Mucosa of descending colon (tissue), 3 donors: ENCODE results near the gene CISTR. TPM values are rescaled to one million over a fixed set of nuclear protein-coding genes. Genes with fewer than 3 reads are reported as not detected.

Experiments used
- ATAC-seq: fragments of 200-7000 bp; cut with Tn5 transposase; one replicate; pipeline ENCODE4 v1.9.1; 2020; ENCODE audit warnings: mild to moderate bottlenecking, moderate library complexity
- DNase-seq, 3 donors: peaks; one replicate each; pipeline ENCODE4 v3.0.0-alpha.2; 2020
- H3K36me3 ChIP-seq: fragments of 200-600 bp; one replicate; pipeline ENCODE4 v1.8.0; 2021; ENCODE audit warnings: low read depth, mild to moderate bottlenecking
- H3K4me1 ChIP-seq: fragments of 200-600 bp; one replicate; pipeline ENCODE4 v1.8.0; 2021; ENCODE audit warnings: low read depth, mild to moderate bottlenecking
- H3K4me3 ChIP-seq: fragments of 200-600 bp; one replicate; pipeline ENCODE4 v1.8.0; 2021; ENCODE audit warnings: mild to moderate bottlenecking
- H3K9me3 ChIP-seq: fragments of 200-600 bp; one replicate; pipeline ENCODE4 v1.8.0; 2021; ENCODE audit warnings: mild to moderate bottlenecking
- CTCF ChIP-seq: fragments of 200-600 bp; IDR thresholded peaks from one replicate; pipeline ENCODE4 v1.8.0; 2022; ENCODE audit warnings: antibody characterized with exemption, mild to moderate bottlenecking
- intact Hi-C, 2 donors: fragments of 100-400 bp; cut with DNase I in 1 of 2; cut with micrococcal nuclease in 1 of 2; formaldehyde crosslinking; loops; one replicate each; pipeline versions ENCODE4 v1.11.0 to v1.11.1; 2022; cut with DNase I, micrococcal nuclease
- total RNA-seq, 3 donors: library from RNA; stranded (reverse); fragmentation: NEBNext Ultra II Directional in 2 of 3; extraction: Animal tissue kit (Norgen Biotek cat#: 25700) in 2 of 3; gene quantifications; one replicate each; pipeline versions ENCODE4 v1.2.1 to v1.2.4, GENCODE V29; 2021 to 2023
- donor health status: DM: no; HTN: no; CAD: no; lungs with moderate emphysema.
- donor health status: DM: no; HTN: no; CAD: no.
- donor health status: DM: no; HTN: yes; CAD: no.

Gene CISTR
- total RNA-seq, 3 donors from 2014 or later, result not detected

- peaks cover 6% of the 10 kb centered on the region for H3K4me1 ChIP-seq
- intact Hi-C loops, result no loop called here
- TF ChIP-seq CTCF, result no peak
- DNase-seq, result no peak
- ATAC-seq, result no peak
- no peaks in the 10 kb centered on the region for H3K36me3 ChIP-seq
- no peaks in the 10 kb centered on the region for H3K9me3 ChIP-seq
- no peak overlapping the region for H3K4me3 ChIP-seq
Observed at GRCh38 chr12:53736592-53736991, 15.2 kb downstream of the CISTR start.

GRCh38 chr12:53735556-53735955 lies 16.2 kb downstream of the CISTR start:
- Histone ChIP-seq H3K4me1 (peaks cover 6% of the 10 kb centered on the region), H3K36me3 (no peaks in the 10 kb centered on the region), H3K9me3 (no peaks in the 10 kb centered on the region), H3K4me3 (no peak overlapping the region)
- DNase-seq (no peak), ATAC-seq (peak; percentile 14)
- TF ChIP-seq CTCF, result no peak
- intact Hi-C loops, result no loop called here

GRCh38 chr12:53734425-53734824 lies 17.4 kb downstream of the CISTR start:
- ATAC-seq (no peak), DNase-seq (no peak)
- Histone ChIP-seq H3K4me3 (no peak overlapping the region), H3K4me1 (peaks cover 1% of the 10 kb centered on the region), H3K9me3 (no peaks in the 10 kb centered on the region), H3K36me3 (no peaks in the 10 kb centered on the region)
- intact Hi-C loops, result no loop called here
- TF ChIP-seq CTCF, result no peak

- Histone ChIP-seq H3K4me3 (no peak overlapping the region), H3K4me1 (no peaks in the 10 kb centered on the region), H3K9me3 (no peaks in the 10 kb centered on the region), H3K36me3 (no peaks in the 10 kb centered on the region)
- no peak for TF ChIP-seq CTCF
- DNase-seq (no peak), ATAC-seq (no peak)
- intact Hi-C loops, result no loop called here
Observed at GRCh38 chr12:53733807-53734200, 18.0 kb downstream of the CISTR start.

- Histone ChIP-seq H3K4me3 (no peak overlapping the region), H3K4me1 (no peaks in the 10 kb centered on the region), H3K9me3 (no peaks in the 10 kb centered on the region), H3K36me3 (no peaks in the 10 kb centered on the region)
- ATAC-seq, result no peak
- TF ChIP-seq CTCF, result no peak
- no peak for DNase-seq
- intact Hi-C loops, result no loop called here
Observed at GRCh38 chr12:53733051-53733806, 18.6 kb downstream of the CISTR start.

GRCh38 chr12:53729644-53730043 lies 22.1 kb downstream of the CISTR start:
- H3K36me3 ChIP-seq, result no peaks in the 10 kb centered on the region
- intact Hi-C loops, result no loop called here
- H3K4me3 ChIP-seq, result no peak overlapping the region
- ATAC-seq, result no peak
- TF ChIP-seq CTCF, result no peak
- H3K4me1 ChIP-seq, result peaks cover 13% of the 10 kb centered on the region
- no peak for DNase-seq
- H3K9me3 ChIP-seq, result no peaks in the 10 kb centered on the region
